ENCODE results near the gene PGAP6. TPM values are rescaled to one million over a fixed set of nuclear protein-coding genes. Genes with fewer than 3 reads are reported as not detected.

PGAP6 gene
- total and polyA plus RNA-seq, 2 of the 13 experiments (the other 11 are each of a cell fraction or from before 2014, with no cell fraction given), result 52.7 to 136 TPM

GRCh38 chr16:381012-381788 lies 578 bp downstream of the PGAP6 start (continued):
- TF ChIP-seq ZNF451 (CRISPR knock-in tag; IDR thresholded peaks at IDR 0.05), result no peak
- no peak for TF ChIP-seq AKNA (CRISPR knock-in tag; IDR thresholded peaks at IDR 0.05; ENCODE audit: borderline replicate concordance)
- no peak for TF ChIP-seq AFF4 (CRISPR knock-in tag; IDR thresholded peaks at IDR 0.05)
- TF ChIP-seq MEIS1 (CRISPR knock-in tag; IDR thresholded peaks at IDR 0.05; ENCODE audit: borderline replicate concordance), result no peak
- 0 out of 2 replicates have a peak, but pooled peaks have one; percentile 31 for TF ChIP-seq ZNF160 (CRISPR knock-in tag; IDR thresholded peaks at IDR 0.05)
- no peak for TF ChIP-seq ZNF800 (CRISPR knock-in tag; IDR thresholded peaks at IDR 0.05)
- TF ChIP-seq POLR2G (IDR thresholded peaks at IDR 0.05; ENCODE audit: low read depth, low read length), result no peak
- TF ChIP-seq JDP2 (CRISPR knock-in tag; IDR thresholded peaks at IDR 0.05; ENCODE audit: borderline replicate concordance), result no peak
- TF ChIP-seq ZBTB8A (CRISPR knock-in tag; IDR thresholded peaks at IDR 0.05; ENCODE audit: borderline replicate concordance, low read depth), result no peak
- TF ChIP-seq RBFOX2 (IDR thresholded peaks at IDR 0.05; ENCODE audit: low read depth, low read length), result peak; percentile 73
- no peak for TF ChIP-seq ATF2 (CRISPR knock-in tag; IDR thresholded peaks at IDR 0.05)
- no peak for TF ChIP-seq ZNF383 (CRISPR knock-in tag; IDR thresholded peaks at IDR 0.05; ENCODE audit: borderline replicate concordance)
- no peak for TF ChIP-seq JARID2 (CRISPR knock-in tag; IDR thresholded peaks at IDR 0.05; ENCODE audit: insufficient replicate concordance)
